GM18498 (cell line): Measurements from ENCODE around the gene STAB1.

Source experiments
- ATAC-seq: cut with Tn5 transposase; IDR thresholded peaks from one replicate; pipeline ENCODE4 v1.9.1; 2021; ENCODE audit warnings: mild to moderate bottlenecking, moderate library complexity; ENCODE audit not compliant: unreplicated experiment

The STAB1 gene

DNA sequence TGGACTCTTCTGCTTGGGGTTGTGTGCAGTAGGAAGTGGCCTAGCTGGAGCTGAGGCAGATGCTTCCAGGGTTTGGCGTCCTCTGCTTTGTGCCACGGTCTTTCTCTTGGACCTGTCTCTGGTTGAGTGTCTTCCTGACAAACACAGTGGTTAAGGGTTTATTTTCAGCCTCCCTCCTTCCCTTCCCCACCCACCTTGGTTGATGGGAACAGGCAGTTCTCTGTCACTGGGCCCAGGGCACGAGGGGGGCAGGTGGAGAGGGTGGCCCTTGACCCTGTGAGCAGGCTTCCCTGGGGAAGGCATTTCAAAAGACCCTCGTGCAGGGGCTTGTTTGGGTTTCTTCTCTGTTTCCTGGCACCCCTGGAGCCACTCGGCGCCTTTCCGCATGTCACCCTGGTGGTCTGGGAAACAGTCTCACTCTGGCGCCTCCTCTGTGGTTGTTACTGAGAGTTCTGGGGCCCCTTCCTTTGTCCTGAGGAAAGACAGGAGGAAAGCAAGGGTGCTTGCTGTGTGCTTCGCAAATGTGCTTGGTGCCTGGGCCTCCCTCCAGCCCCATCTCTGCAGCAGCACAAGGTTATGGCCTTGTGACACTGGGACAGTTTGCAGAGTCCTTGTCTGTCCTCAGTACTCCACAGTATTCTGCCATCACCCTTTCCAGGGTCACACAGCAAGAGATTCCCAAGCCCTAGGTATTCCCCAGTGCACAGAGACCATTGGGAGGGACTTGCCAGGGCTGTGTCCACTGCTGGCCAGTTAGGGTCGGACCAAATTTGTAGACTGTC, 10.3 kb upstream of the STAB1 start:
- no peak for ATAC-seq

DNA sequence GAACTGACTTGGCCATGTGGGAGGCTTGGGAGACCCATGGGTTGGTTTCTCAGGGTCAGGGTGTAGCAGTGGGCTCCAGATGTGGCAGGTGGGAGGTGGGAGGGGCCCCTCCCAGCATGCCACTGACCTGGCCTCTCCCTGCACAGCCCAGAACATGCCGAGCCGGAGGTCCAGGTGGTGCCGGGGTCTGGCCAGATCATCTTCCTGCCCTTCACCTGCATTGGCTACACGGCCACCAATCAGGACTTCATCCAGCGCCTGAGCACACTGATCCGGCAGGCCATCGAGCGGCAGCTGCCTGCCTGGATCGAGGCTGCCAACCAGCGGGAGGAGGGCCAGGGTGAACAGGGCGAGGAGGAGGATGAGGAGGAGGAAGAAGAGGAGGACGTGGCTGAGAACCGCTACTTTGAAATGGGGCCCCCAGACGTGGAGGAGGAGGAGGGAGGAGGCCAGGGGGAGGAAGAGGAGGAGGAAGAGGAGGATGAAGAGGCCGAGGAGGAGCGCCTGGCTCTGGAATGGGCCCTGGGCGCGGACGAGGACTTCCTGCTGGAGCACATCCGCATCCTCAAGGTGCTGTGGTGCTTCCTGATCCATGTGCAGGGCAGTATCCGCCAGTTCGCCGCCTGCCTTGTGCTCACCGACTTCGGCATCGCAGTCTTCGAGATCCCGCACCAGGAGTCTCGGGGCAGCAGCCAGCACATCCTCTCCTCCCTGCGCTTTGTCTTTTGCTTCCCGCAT, 7.9 kb upstream of the STAB1 start:
- ATAC-seq: no peak

DNA sequence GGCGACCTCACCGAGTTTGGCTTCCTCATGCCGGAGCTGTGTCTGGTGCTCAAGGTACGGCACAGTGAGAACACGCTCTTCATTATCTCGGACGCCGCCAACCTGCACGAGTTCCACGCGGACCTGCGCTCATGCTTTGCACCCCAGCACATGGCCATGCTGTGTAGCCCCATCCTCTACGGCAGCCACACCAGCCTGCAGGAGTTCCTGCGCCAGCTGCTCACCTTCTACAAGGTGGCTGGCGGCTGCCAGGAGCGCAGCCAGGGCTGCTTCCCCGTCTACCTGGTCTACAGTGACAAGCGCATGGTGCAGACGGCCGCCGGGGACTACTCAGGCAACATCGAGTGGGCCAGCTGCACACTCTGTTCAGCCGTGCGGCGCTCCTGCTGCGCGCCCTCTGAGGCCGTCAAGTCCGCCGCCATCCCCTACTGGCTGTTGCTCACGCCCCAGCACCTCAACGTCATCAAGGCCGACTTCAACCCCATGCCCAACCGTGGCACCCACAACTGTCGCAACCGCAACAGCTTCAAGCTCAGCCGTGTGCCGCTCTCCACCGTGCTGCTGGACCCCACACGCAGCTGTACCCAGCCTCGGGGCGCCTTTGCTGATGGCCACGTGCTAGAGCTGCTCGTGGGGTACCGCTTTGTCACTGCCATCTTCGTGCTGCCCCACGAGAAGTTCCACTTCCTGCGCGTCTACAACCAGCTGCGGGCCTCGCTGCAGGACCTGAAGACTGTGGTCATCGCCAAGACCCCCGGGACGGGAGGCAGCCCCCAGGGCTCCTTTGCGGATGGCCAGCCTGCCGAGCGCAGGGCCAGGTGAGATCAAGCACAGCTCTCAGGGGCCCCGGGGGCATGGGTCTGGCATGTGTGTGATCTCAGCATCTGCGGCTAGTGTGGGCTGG, 7.1 kb upstream of the STAB1 start:
- ATAC-seq: no peak

DNA sequence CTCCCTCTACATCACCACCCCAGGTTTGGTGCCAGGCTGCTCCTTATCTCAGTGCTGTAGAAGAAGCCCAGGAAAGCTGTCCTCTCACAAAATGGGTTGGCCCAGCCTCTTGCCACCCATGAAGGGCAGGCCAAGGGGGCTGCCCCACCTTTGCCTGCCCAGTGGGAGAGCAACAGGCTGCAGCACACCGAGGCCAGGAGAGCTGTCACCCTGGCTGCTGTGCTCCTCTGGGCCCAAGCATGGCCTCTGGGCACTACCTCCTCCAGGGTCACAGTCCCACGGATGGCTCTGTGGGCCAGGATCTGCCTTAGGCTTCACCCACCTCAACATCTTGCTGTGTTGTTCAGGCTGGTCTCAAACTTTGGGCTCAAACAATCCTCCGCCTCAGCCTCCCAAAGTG, 6.4 kb upstream of the STAB1 start:
- no peak for ATAC-seq

DNA sequence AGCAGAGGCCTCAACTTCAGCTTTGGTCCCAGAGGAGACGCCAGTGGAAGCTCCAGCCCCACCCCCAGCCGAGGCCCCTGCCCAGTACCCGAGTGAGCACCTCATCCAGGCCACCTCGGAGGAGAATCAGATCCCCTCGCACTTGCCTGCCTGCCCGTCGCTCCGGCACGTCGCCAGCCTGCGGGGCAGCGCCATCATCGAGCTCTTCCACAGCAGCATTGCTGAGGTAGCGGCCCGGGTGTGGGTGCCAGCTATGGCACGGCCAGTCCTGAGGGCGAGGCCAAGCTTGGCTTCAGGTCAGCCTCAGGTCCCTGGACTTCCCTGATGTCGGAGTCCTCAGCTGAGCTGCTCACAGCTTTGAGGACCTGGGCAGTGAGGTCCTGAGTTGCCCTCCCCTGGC, 5.7 kb upstream of the STAB1 start:
- no peak for ATAC-seq

DNA sequence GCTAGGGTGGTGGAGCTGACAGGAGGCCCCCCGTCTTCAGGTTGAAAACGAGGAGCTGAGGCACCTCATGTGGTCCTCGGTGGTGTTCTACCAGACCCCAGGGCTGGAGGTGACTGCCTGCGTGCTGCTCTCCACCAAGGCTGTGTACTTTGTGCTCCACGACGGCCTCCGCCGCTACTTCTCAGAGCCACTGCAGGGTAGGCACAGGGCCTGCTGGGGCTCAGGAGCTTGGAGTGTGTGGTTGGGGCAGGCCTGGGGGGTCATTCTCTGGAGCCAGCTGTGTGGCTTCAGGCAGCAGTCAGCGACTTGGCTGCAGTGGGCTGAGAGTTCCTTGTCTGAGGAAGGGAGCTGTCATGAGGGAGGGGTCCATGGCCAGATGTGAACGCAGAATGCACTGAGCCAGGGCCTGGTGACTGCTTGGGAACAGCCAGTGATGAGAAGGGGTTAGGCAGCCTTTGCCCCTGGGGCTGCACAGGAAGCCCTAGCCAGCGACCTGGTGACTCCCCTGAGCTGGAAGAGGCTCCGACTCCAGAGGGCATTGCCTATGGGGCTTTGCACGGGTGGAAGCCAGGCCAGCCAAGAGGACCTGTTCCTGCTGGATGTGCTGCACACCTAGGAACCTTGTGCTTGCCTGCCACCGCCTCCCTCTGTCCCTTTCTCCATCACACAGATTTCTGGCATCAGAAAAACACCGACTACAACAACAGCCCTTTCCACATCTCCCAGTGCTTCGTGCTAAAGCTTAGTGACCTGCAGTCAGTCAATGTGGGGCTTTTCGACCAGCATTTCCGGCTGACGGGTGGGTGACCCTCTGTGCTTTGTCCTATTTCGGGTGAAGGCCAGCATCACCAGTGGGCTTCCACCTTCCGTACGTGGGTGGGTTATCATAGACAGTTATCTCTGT, 4.9 kb upstream of the STAB1 start:
- no peak for ATAC-seq

DNA sequence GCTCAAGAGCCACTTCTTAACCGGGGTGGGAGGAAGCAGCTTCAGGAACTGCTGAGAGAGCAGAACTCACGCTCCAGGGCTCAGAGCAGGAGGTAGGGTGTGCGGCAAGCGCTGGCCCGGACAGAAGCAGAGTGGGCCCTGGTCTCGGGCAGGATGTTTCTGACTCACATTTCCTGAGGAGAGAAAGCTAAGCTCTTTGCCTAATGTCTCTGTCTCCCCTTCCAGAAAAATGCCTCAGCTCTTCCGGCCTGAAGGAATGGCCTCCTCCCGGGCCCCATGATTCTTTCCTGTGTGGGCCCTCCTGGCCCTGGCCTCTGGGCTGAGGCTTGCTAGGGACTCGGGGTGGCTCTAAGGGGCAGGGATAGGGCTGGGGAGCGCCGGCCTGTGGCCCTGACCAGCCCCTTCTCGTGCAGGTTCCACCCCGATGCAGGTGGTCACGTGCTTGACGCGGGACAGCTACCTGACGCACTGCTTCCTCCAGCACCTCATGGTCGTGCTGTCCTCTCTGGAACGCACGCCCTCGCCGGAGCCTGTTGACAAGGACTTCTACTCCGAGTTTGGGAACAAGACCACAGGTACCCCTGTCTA, 4.1 kb upstream of the STAB1 start:
- ATAC-seq: no peak

DNA sequence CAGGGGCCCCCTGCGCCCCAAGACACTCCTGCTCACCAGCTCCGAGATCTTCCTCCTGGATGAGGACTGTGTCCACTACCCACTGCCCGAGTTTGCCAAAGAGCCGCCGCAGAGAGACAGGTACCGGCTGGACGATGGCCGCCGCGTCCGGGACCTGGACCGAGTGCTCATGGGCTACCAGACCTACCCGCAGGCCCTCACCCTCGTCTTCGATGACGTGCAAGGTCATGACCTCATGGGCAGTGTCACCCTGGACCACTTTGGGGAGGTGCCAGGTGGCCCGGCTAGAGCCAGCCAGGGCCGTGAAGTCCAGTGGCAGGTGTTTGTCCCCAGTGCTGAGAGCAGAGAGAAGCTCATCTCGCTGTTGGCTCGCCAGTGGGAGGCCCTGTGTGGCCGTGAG, 3.1 kb upstream of the STAB1 start:
- ATAC-seq: no peak

DNA sequence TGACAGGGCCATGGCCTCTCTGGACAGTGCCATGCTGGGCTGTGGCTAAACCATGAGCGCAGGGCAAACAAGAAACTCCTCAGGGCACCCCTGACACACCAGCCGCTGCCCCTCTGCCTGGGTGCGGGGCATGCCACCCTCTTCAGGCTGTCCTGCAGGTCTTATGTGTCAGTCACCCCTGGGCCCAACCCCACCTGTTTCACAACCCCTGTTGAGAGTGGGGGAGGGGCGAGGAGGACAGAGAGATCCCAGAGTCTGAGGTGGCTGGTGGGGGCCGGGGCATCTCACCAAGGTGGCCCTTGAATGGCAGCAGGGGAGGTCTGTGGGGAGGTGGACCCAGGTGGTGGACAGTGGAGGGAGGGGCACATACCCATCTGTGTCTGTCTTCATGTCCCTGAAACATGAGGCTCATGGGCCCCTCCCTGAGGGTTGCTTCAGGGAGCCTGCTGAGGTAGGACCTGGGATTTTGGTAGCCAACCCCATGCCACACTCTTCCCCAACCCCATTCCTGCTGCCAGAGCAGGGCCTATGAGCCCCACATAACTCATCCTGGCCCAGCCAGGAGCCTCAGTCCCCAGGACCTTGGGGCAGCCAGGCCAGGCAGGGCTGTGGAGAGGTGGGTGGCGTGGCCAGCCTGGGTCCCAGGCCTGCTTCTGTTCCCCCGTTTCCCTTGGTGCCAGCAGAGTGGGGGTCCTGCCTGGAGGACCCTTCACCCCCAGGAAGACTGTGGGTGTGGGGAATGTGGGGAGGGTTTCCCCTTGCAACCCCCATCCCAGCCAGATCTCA, 1.7 kb upstream of the STAB1 start:
- ATAC-seq: no peak

DNA sequence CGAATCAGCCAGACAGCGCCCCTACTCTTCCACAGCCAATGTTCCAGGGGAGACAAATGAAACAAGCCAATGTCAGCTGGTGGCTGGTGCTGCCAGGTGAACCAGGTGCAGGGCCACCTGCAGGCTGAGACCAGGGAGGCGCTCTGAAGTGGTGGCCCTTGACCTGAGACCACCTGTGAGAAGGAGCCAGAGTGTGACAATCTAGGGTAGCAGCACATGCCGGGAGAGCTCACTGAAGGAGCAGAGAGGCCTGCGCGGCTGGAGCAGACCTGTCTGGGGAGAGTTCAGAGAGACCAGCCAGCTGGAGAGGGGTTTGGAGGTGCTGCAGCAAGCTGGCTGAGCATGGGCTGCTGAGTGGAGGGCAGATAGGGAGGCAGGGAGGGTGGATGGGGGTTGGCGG, 693 bp upstream of the STAB1 start:
- no peak for ATAC-seq

DNA sequence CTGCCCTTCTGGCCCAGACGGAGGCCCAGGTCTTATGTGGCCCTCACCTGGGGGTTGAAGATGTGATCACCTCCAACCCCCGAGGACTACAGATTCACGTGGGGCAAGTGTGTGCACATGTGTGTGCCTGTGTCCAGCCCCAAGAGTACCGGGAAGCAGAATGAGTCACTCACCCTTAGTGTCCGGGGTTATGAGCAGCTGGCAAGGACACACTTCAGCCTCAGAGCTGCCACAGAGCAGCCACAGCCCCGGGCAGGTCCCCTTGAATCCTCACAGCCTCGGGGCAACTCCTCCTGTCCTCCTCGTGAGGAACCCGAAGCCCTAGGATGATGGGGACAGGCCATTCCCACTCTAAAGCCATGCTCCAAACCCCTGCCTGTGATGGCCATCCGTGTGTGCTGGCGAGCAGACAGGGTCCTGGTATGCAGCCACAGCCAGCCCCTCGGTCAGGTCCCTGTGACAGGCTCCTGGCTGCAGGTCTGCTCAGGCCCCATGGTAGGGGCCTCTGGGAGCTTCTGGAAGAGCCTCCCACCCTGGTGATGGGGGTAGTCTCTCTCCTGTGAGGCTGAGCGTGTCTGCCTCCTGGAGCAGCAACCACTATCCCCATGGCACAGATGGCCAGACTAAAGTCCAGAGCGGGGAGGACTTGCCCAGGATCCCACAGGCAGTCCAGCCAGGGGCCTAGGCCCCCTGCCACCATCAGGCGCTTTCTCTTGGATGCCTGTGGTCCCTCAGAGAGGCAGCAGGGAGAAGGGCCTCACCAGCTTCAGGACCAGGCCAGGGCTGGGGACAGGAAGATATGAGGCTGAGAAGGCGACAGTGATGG, 852 bp downstream of the STAB1 start:
- ATAC-seq: no peak

DNA sequence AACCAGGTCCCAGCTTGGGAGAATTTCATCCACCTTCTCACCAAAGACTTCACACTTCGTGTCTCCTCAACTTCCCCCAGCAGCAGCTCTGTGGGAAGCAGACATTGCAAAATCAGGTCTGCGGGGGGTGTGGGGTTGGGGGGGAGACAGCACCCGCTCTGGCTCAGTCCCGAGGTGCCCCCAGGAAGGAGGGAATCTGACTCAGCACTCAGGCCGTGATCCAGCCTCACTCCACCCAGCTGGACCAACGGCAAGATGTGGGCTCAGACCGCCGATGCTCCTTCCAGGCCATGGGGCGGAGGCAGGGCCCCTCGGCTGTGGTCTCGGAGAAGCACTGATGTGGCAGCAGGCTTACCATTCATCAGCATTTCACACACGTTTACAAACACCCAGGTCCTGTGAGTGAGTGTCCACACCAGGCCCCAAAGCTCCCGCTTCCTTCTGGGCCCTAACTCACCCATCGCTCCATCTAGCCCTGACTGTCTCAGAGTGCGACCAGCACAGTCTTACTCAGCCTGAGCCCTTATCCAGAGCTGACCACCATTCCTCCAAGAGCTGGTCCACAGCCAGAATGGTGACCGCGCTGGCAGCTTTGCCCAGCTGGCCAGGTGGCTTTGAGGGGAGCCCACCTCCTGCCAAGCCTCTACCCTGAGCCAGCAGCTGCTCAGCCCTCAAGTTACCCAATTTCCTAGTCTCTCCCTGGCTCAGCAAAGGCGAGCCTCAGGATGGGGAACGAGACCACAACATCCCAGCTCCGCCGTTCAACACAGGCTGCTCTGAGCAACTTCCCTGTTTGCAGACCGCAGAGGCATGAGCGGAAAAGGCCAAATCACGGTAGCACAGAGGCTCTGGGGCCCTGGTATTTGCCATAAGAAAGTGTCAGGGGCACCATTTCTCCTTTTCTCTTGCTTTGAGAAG, 3.3 kb downstream of the STAB1 start:
- no peak for ATAC-seq

DNA sequence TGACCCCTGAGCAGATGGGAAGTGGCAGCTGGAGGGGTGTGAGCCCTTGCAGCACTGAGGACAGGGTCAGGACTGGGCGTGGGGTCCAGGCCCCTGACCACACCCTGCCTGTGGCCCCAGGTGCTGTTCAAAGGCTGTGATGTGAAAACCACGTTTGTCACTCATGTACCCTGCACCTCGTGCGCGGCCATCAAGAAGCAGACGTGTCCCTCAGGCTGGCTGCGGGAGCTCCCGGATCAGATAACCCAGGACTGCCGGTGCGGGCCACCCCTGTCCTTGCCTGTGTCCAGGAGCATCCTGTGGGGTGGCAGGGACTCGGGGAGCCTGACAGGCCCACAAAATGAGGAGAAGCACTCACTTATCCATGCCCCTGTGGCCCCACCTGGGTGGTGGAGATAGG, 5.9 kb downstream of the STAB1 start:
- no peak for ATAC-seq

DNA sequence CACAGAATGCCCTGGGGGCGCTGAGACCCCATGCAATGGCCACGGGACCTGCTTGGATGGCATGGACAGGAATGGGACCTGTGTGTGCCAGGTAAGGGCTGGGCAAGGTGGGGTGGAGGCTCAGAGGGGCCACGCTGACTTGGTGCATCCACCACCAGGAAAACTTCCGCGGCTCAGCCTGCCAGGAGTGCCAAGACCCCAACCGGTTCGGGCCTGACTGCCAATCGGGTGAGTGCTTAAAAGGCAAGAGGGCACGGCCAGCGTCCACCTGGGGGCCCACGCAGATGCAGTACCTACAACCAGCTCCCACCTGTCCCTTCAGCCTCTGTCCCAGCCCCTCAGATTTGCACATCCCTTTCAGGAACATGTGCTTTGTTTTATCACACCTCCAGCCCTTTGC, 6.9 kb downstream of the STAB1 start:
- no peak for ATAC-seq

DNA sequence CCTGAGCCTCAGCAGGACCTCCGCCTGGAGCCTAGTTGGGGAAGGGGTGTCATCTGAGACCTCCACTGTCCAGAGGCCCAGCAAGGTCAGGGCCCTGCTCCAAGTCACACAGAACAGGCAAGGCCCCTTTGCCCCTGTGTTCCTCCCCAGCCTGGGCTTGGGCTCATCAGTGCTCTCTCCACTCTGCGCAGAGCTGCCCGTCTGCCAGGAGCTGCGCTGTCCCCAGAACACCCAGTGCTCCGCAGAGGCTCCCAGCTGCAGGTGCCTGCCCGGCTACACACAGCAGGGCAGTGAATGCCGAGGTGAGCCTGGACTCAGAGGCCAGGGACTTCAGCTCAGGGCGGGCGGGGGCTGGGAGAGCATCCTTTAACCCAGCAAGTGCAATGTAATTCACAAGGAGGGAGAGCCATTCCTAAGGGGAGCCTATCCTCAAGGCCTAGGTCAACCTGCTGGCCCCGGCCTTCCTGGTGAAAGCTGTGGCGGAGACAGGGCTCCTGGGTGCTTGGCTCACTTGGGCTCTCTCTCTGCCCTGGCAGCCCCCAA, 7.7 kb downstream of the STAB1 start:
- no peak for ATAC-seq

DNA sequence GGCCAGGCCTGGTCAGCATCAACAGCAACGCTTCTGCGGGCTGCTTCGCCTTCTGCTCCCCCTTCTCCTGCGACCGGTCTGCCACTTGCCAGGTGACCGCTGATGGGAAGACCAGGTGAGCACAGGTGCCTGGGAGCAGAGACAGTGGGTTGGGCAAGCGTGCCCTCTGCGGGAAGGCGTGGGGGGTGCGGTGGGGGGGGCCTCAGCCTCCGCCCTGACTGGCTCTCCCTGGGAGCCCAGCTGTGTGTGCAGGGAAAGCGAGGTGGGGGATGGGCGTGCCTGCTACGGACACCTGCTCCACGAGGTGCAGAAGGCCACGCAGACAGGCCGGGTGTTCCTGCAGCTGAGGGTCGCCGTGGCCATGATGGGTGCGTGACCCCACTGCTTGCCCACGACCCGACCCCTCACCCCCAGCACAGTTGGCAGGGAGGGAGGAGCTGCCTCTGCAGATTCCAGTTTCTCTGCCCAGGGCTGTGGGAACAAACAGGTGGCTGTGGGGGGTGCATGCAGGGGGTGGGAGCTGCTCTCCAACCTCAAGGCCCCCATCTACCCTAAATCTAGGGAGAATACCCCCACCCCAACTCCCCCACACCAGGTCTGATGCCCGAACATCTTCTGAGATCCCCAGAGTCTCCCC, 8.8 kb downstream of the STAB1 start:
- no peak for ATAC-seq

DNA sequence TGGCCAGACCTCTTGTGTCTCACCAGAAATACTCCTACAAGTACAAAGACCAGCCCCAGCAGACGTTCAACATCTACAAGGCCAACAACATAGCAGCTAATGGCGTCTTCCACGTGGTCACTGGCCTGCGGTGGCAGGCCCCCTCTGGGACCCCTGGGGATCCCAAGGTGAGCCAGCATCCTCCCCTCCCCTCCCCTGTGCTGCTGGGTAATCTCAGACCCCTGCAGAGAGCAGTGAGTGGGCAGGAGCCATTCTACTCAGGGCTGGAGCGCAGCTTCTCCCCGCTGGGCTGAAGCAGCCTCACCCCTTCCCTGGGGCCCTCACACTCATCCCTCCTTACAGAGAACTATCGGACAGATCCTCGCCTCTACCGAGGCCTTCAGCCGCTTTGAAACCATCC, 9.8 kb downstream of the STAB1 start:
- ATAC-seq: no peak
